GM12891 (cell line): ENCODE results near the gene RNF40.

Source experiments
- POLR2A ChIP-seq: IDR thresholded peaks from 2 replicates; pipeline ENCODE4 v1.6.1; 2011; ENCODE audit warnings: low read depth, low read length, control low read depth
- POLR2AphosphoS5 ChIP-seq: IDR thresholded peaks from 2 replicates; pipeline ENCODE4 v1.6.1; 2011; ENCODE audit warnings: low read depth, low read length, control low read depth
- POU2F2 ChIP-seq: IDR thresholded peaks from 2 replicates; pipeline ENCODE4 v1.6.1; 2011; ENCODE audit warnings: low read depth, mild to moderate bottlenecking, control low read depth, low read length, moderate library complexity

DNA sequence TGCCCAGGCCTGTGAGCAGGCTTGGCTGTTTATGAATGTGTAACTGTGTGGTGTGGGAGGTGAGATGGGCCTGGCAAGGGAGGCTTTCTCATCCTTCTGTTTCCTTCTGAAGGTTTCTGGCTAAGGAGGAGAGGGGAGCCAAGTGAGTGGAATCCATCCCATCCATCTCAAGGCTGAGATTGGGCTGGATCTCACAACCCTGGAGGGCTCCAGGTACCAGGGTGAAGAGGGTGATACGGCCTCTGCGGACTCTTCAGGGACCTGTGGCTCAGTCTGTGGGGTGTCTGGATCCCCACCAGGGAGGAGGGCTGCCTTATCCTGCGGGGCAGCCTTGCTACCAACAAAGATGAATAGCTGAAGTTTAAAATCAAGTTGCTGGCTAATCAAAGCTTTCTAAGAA is 17.9 kb downstream of the RNF40 start:
- TF ChIP-seq POLR2A (no peak), POLR2AphosphoS5 (no peak), POU2F2 (no peak)
